CD4-positive, alpha-beta T cell treated with Interleukin-4 for 1 hour (primary cell): ENCODE results near the gene TMEM115.

ENCODE experiments used
- DNase-seq, 2 donors: peaks; one replicate each; pipeline ENCODE4 v3.0.0-alpha.2; 2020 to 2022

Gene TMEM115

GRCh38 chr3:50358911-50359759, at the start of gene TMEM115:
Gene TMEM115 (minus strand): TSS chr3:50359521. CDS start chr3:50359063, 458 bp downstream.
- peak; percentile 98 for DNase-seq

GRCh38 chr3:50408443-50408944, 49.2 kb upstream of the TMEM115 start:
- no peak for DNase-seq

GRCh38 chr3:50406487-50406886, 47.2 kb upstream of the TMEM115 start:
- DNase-seq = no peak

GRCh38 chr3:50405249-50405648, 45.9 kb upstream of the TMEM115 start:
- DNase-seq = peak in 1 of 2 donors; percentile 9

- DNase-seq = no peak
Observed at GRCh38 chr3:50401978-50402595, 42.8 kb upstream of the TMEM115 start.

GRCh38 chr3:50396502-50396901, 37.2 kb upstream of the TMEM115 start:
- no peak for DNase-seq

- peak in 1 of 2 donors; percentile 41 for DNase-seq
Observed at GRCh38 chr3:50395070-50395860, 35.9 kb upstream of the TMEM115 start.

- DNase-seq = no peak
Observed at GRCh38 chr3:50393061-50393460, 33.7 kb upstream of the TMEM115 start.

GRCh38 chr3:50392101-50392715, 32.9 kb upstream of the TMEM115 start:
- DNase-seq = no peak

- DNase-seq = no peak
Observed at GRCh38 chr3:50390508-50391224, 31.3 kb upstream of the TMEM115 start.

GRCh38 chr3:50389414-50389767, 30.1 kb upstream of the TMEM115 start:
- no peak for DNase-seq

- DNase-seq = no peak
Observed at GRCh38 chr3:50388720-50389413, 29.5 kb upstream of the TMEM115 start.

- no peak for DNase-seq
Observed at GRCh38 chr3:50388016-50388719, 28.8 kb upstream of the TMEM115 start.

GRCh38 chr3:50385754-50386153, 26.4 kb upstream of the TMEM115 start:
- no peak for DNase-seq

GRCh38 chr3:50383750-50384149, 24.4 kb upstream of the TMEM115 start:
- no peak for DNase-seq

- DNase-seq = no peak
Observed at GRCh38 chr3:50382722-50383121, 23.4 kb upstream of the TMEM115 start.

- DNase-seq = no peak
Observed at GRCh38 chr3:50381383-50381782, 22.1 kb upstream of the TMEM115 start.

- no peak for DNase-seq
Observed at GRCh38 chr3:50380405-50381085, 21.2 kb upstream of the TMEM115 start.

- no peak for DNase-seq
Observed at GRCh38 chr3:50378757-50379156, 19.4 kb upstream of the TMEM115 start.

GRCh38 chr3:50378024-50378423, 18.7 kb upstream of the TMEM115 start:
- no peak for DNase-seq
